Colon (tissue), 2 donors: ENCODE results near the gene GPR173.

ENCODE experiments used
- FAIRE-seq: peaks from 2 replicates; lab custom pipeline; 2012; peaks lifted over from hg19 to GRCh38; lab: Jason Lieb, UNC
- donor health status: control.
- donor health status: control.

Gene GPR173, protein sequence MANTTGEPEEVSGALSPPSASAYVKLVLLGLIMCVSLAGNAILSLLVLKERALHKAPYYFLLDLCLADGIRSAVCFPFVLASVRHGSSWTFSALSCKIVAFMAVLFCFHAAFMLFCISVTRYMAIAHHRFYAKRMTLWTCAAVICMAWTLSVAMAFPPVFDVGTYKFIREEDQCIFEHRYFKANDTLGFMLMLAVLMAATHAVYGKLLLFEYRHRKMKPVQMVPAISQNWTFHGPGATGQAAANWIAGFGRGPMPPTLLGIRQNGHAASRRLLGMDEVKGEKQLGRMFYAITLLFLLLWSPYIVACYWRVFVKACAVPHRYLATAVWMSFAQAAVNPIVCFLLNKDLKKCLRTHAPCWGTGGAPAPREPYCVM

DNA sequence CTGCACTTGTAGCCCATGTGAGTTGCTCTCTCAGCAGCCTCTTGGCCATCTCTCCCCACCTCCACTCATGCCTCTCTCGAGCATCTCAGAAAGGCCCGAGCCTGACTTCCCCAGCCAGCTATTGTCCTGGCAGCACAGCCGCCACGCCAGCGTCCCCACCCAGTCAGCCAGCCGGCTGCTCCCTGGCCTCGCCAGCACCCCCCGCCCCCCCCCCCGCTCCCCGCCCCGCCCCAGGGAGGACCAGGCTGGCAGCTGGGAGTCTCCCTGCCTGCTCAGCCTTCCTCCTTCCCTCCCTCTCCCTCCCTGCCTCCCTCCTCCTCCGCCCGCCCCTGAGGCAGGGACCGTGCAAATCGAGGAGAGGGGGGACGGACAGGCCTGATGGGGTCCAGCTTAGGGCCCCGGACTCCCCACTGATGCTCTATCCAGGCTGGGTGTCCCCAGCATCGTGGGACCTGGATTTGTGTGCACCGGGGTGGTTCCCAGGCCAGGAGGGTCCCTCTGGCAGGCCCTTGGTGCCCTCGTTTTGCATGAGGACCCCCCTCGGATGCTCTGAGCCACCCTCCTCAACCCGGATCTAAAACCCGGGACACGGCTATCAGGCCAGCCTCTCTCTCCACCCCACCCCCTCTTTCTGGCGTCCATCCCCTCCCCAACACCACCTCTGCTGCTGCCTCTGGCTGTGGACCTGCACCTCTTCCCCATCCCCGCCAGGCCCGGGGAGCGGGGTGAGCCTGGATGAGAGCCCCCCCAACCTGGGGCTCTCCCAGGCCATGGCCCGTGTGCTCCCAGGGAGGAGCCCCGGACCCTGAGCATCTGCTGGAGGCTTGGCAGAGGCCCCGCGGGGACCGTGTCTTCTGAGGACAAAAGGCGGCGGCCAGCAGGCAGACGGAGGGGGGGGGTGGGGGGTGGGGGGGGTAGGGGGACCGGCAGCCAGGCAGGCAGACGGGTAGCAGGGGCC, at the start of gene GPR173:
TSS of gene GPR173 (plus strand) at position 621 of the 958 bp plus-strand sequence. CDS start 27,833 bp downstream, outside the sequence.
- FAIRE-seq, result no peak

DNA sequence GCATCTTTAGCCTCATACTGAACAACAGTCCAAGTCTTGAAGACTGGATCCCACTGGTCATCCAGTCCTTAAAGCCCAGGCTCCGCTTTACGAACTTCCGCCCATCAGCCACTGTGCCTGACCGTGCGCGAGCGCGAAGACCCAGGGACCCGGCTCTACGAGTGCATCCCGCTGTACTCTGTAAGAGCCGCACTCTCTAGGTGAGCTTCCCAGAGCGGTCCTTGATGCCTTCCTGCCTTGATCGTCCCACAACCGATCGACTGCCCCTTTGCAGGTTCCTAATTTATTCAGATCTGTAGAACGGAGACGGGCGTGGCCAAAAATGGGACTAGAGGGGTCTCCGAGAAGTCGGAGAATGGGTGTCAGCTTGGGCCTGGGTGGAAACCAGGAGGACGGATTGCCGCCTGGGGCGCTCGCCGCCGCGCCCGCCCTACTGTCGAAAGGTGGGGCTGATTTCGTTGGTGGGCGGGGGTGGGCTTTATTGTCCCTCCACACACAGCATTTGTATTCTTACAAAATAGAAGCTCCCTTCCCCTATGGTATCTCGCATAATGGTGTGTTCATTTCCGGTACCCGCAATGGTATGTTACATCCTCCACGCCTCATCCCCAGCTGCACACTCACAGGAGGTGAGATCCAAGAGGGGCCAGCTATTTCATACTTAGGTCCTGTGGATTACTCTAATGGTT, 48.0 kb upstream of the GPR173 start:
- FAIRE-seq, result no peak

DNA sequence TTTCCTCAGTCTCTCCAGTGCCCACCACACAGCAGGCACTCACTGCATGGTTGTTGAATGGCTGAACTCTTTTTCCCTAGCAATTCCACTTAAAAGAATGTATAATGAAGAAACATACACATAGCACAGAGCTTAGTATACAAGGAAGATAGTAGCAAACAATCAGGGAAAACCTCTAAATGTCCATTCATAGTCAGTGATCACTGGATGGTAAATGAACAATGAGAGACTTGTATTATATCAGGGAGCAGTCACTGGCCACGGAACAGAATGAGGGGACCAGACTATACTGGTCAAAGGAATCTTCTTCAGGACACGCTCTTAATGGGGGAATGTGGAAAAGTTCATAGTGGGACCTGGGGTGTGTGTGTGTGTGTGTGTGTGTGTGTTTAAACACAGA, 46.6 kb upstream of the GPR173 start:
- no peak for FAIRE-seq

DNA sequence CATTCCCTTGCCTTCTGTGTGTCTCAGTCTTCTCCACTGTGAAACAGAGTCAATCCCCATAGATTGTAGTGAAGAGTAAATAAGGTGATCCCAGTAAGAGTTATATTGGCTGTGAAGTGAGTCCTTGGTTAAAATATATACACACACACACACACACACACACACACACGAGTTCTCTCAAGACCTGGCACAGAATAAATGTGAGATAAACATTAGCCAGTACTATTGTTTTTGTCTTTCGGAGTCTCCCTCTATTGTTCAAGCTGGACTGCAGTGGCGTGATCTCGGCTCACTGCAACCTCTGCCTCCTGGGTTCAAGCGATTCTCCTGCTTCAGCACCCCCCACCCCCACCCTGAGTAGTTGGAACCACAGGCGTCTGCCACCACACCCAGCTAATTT, 45.5 kb upstream of the GPR173 start:
- FAIRE-seq, result no peak

DNA sequence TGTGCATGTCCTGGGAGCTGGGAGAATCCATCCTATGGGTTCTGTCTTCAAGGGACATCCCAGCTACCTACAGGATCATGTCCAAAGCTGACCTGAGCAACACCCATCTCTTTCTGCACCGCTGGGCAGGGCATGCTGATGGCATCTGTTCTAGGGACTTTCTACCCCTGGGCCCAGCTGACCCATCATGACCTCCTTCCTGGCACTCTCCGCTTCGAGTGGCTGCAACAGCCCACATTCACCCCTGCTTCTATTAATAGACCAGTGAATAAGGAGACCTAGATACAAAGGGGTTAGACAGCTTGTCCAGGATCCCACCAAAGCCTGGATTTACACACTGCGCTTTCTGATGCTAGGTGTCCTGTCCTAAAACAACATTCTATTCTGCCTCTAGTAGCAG, 44.6 kb upstream of the GPR173 start:
- FAIRE-seq, result no peak

DNA sequence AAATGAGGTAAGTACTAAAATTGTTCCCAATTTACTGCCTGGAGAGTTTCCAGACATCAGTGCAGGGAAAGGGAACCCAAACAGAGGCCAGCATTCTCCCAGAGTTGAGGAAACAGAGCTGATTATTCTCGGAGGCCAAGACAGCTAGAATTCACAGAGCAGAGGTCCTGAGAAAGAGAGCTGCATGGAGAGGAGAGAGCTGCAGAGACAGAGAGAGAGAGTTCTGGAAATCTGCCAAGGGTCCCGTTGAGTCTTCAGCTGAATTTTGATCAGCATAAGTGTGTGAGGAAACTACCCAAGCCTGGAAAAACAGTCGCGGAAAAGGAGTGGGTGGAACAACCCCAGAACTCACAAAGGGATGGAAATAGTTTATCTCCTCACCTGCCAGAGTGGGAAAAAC, 43.8 kb upstream of the GPR173 start:
- FAIRE-seq, result no peak

DNA sequence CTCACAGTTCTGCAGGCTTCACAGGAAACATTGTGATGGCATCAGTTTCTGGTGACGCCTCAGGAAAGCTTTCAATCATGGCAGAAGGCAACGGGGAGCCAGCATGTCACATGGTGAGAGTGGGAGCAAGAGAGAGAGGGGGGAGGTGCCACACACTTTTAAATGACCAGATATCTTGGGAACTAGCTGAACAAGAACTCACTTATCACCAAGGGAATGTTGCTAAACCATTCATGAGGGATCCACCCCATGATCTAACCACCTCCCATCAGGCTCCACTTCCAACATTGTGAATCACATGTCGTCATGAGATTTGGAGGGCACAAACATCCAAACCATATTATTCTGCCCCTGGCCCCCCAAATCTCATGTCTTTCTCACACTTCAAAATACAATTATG, 43.3 kb upstream of the GPR173 start:
- FAIRE-seq, result no peak

DNA sequence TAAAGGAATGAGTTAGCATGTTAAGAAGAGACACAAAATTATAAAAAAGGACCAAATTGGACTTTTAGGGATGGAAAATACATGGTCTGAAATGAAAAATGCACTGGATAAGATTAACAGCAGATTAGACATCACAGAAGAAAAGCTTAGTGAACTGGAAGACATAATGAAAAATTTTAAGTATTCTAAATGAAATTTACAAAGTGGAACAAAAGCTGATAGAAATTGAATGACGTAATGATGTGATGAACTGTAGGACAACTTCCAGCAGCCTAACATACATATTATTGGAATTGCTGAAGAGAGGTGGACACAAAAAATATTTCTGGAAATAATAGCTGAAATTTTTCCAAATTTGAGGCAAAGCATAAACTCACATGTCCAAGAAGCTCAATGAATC, 39.6 kb upstream of the GPR173 start:
- FAIRE-seq, result no peak

DNA sequence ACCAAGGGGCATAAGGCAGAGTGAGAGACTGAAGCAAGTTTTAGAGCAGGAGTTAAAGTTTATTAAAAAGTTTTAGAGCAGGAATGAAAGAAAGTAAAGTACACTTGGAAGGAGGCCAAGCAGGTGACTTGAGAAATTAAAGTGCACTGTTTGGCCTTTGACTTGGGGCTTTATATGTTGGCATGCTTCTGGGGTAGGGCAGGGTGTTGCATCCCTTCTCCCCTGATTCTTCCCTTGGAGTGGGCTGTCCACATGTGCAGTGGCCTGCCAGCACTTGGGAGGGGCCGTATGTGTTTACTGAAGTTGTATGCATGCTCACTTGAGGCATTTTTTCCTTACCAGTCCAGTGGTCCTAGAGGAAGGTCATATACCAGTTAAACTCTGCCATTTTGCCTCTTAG, 35.3 kb upstream of the GPR173 start:
- FAIRE-seq, result no peak

DNA sequence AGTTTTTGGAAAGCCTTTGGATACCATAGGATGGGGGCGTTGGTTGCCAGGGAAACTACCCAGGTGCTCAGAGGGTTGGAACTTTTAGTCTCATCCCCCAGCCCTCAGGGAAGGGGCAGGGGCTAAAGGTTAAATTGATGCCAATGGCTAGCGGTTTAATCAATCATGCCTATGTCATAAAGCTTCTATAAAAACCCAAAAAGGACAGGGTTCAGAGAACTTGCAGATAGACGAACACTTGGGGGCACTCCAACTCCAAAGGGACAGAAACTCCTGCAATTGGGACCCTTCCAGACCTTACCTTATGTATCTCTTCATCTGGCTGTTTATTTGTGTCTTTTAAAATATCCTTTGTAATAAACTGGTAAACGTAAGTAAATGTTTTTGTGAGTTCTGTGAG, 30.0 kb upstream of the GPR173 start:
- FAIRE-seq, result no peak

DNA sequence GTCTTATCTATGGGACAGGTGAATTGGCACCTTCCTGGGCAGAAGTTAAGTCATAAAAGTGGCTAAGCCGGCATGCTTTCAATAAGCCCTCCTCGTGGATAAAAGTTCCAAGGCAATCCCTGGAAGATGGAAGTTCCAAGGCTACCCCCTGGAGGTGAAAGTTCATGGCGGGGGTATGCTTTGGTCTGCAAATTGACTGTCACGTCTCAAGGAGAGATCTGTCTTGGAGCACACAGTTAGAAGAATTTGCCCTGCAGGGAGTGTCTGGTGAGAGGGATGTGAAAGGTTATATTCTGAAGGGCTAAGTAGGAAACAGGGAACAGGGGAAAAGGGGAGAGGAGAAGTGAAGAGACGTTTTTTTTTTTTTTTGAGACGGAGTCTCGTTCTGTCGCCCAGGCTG, 26.2 kb upstream of the GPR173 start:
- no peak for FAIRE-seq

DNA sequence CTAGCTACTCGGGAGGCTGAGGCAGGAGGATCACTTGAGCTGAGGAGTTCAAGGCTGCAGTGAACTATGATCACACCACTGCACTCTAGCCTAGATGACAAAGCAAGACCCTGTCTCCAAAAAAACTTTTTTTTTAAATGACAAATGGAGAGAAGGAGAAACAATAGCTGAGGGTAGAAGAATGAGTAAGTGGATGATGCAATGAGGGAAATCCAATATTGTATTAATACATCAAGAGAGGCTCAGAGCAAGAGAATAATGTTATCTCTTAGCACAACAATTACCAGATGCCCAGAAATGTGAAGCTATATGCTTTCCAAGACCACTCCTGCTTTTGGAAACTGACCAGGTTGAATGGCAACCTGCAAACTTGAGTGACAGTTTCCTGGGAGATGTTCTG, 19.9 kb upstream of the GPR173 start:
- FAIRE-seq, result no peak

DNA sequence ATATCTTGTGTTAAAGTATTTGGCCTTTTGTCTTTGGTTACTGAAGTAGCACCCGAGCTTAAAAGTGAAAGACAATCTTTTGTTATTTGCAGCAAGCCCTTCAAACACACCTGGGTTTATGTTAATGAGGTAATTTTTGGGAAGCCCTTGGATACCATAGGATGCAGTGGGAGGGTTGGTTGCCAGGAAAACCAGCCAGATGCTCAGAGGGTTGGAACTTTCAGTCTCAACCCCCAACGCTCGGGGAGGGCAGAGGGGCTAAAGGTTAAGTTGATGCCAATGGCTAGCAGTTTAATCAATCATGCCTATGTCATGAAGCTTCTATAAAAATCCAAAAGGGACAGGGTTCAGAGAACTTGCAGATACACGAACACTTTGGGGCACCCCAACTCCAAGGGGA, 17.2 kb upstream of the GPR173 start:
- FAIRE-seq, result no peak

DNA sequence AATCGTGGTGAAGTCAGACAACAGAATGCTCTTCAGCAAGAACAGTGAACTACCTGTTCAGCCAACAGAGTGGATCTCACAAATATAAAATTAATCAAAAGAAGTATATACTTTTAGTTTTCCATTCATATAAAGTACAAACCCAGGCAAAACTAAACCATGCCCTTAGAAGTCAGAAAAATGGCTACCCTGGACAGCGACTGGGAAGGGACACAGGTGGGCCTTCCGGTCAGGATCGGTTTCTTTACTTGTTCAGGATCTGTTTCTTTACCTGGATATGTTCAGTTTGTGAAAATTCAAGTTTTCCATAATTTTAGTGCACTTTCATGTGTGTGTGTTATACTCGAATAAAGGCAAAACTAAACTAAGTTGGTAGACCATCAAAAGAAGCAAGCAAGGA, 12.4 kb upstream of the GPR173 start:
- peak; percentile 61 for FAIRE-seq

DNA sequence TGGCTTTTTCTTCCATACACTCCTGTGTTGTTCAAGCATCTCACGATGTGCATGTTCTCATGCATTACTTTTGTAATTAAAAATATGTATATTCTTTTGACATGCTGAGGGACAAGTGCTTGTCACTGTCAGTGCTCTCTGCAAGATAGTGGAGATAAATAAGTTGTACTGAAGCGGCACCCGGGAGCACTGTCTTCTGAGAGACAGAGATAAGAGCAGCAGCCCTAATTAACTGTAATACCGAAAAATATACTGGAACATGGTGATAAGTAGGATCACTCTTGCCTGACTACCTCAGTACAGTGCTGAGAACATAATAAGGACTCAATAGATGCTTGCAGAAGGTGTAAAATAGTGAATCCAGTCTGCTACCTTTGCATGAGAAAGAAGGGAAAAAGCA, 9.4 kb upstream of the GPR173 start:
- no peak for FAIRE-seq

DNA sequence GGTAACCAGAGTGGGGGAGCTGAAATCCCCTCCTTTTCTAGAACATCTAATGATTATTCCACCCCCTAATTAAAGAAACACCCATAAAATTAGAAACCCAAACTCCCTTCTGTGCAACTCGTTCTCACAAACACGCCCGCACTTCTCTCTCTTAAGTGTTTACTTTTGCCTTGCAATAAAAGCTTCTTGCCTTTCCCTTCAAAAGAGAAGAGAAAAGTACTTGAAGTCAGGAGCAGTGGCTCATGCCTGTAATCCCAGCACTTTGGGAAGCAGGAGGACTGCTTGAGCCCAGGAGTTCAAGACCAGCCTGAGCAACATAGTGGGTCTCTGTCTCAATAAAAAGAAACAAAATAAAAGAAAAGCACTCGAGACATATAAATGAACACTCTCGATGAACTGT, 3.6 kb upstream of the GPR173 start:
- FAIRE-seq, result no peak

DNA sequence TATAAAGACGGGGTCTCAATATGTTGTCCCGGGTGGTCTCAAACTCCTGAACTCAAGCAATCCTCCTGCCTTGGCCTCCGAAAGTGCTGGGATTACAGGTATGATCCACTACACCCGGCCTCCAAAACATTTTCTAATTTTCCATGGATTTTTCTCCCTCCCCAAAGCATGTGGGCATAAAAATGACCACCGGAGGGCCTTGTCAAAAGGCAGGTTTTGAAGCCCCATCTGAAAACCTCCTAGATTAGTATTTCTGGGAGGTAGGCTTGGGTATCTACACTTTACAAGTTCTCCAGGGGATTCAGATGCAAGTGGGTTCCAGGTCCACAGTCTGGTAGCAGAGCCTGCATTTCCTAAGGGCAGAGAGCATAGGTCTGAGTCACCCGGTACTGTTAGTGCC, 1.4 kb upstream of the GPR173 start:
- no peak for FAIRE-seq

DNA sequence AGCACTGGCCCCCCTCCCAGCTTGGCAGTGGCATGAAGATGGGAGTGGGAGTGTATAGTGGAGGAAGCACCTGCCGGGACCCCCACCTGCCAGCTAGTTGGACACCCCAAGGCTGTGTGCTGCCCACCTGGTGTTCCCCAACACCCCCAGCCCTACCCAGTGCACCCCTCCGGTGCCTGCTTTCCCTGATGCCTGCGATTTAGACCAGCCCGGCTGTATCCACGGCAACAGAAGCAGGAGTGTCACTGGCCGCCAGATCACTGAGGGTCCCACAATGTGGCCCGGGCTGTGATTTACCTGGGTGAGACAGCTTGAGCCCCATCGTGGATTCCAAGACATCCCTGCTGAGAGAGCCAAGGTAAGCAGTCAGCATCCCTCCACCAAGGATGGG, 533 bp downstream of the GPR173 start:
- FAIRE-seq, result no peak

DNA sequence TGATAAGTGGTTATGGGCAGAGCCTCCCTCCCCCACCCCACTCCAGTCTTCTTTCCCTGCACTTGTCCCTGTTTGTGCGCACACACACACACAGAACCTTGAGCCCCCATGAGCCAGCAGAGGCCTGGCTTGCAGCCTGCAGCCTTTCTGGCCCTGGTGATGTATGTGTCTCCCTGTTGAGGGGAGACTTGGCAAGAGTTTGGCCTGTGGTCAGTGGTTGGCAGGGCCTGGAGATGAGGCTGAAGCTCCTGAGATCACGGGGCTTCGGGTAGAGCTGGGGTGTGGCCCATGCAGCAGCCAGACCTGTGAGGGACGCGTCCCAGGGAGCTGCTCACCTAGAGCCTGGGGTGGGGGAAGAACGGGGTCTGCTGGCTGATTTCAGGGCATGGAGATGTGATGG, 2.3 kb downstream of the GPR173 start:
- FAIRE-seq, result no peak

DNA sequence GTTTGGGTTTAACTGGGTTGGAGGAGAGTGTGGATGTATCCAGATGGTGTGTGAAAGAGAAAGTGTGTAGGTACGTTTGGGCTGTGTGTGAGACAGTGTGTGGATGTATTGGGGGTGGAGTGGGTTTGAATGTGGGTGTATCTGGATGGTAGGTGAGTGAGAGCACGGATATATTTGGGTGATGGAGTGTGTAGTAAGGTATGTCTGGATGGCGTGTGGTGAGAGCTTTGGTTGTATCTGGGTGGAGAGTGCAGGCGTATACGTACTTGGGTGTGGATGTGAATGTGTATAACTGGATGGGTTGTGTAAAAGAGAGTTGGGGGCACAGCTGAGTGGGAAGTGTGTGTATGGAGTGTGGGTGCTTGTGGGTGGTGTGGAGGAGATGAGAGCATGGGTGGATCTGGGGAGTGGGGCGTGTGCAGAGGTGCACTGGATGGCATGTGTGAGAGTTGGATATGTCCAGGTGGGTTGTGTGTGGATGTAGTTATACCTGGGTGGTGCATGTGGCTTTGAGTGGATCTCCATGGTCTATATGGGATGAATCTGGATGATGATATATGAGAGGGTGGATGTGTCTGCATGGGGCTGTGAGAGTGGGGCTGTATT, 6.8 kb downstream of the GPR173 start:
- no peak for FAIRE-seq

DNA sequence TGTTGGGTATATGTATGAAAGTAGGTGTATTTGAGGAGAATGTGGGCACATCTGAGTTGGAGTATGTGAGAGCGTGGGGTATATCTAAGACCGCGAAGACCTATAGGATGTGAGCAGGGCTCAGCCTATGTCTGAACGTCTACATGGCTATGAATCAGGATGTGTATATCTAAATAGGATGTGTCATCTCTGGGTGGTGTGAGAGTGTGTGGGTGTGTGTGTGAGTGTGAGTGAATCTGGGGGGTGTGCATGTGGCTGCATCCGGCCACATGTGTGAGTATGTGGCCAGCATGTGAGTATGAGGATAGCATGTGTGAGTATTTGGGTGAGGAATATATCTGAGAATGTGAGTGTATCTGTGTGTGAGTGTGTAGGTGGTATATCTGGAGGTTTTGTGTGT, 7.7 kb downstream of the GPR173 start:
- FAIRE-seq, result no peak

DNA sequence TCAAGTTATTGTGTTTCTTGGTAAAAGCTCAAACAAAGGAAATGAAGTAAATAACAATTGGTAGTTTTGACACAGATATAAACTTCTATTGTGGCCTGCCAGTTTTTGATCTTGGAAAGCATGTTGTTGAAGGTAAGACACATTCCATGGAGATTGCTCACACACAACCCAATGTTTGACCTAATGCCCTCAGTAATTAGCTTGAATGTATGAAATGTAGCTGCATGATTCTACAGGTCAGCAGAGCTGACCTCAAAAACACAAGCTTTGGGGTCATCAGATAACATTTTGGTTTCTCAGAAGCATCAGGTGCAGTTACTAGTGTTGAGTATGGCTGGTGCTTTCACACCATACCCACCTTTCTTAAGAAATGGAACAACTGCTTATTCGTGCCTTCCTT, 16.5 kb downstream of the GPR173 start:
- no peak for FAIRE-seq
